HG03066 (cell line): ENCODE data around the gene SURF2.
"Not testable (repeated sequence)": the region's sequence is repeated elsewhere in the genome, so short reads cannot be mapped to it uniquely, and the experiment has no call there.

Experiments
- ATAC-seq: cut with Tn5 transposase; IDR thresholded peaks from one replicate; pipeline ENCODE4 v1.9.1; 2021; ENCODE audit warnings: low read depth; ENCODE audit not compliant: unreplicated experiment

The SURF2 gene

DNA sequence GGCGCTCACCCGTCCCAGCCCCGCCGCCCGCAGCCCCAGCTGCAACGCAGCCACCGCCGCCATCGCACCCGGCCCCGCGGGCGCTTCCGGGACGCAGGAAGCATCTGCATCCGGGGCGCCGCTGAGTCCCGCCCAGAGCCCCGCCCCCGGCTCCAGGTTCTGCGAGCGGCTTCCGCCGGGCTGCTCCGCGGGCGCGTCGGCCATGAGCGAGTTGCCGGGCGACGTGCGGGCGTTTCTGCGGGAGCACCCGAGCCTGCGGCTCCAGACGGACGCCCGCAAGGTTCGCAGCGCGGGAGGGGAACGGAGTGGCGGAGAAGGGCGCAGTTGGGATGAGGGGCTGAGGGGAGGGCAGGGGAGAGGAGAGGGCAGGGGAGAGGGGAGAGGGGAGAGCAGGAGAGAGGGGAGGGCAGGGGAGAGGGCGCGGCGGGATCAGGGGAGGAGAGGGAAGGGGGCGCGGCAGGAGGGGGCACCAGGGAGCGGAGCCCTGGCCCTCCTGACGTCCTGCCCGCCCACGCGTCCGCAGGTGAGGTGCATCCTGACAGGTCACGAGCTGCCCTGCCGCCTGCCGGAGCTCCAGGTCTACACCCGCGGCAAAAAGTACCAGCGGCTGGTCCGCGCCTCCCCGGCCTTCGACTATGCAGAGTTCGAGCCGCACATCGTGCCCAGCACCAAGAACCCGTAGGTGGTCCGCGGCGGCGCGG is at the start of gene SURF2, which contains the start of gene SURF1:
TSS of gene SURF2 (plus strand) at position 160 of the 701 bp plus-strand sequence. CDS start at position 203, 43 bp downstream.
TSS of gene SURF1 (minus strand) at position 97 of the 701 bp plus-strand sequence. CDS start at position 63, 34 bp downstream.
- peak; percentile 68 for ATAC-seq

DNA sequence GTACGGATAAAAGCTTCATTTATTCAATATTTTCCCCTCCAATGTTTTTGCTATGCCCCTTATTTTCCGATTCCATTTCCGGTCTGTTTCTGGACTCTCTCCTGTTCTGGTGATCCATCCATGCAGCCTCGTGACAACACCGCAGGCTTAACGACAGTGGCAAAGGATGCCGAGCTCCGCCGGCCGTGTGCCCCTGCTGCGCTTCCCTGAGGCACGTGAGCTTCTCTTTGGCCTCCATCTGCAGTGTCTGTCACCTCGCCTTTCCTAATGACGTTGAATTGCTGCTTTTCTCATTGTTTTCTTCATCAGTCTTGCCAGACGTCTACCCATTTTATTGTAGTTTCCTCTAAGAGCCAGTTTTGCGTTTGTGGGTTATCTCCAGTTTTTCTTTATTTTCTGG is 49.0 kb upstream of the SURF2 start:
- ATAC-seq: no peak

DNA sequence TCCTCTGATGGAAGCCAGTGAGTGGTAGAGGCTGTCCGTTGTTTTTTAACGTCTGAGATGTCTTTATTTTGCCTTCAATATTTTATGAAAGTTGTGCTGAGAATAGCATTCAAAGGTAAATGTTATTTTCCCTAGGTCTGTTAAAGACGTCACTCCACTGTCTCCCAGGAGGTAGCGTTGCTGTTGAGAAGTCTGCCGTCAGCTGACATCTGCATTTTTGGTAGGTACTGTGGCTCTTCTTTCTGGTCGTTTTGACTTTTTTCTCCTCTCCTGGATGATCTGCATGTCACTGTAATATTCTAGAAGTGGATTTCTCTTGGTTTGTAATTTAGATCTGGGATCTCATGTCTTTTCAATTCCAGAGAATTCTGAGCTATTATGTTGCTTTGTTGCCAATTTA is 46.7 kb upstream of the SURF2 start:
- no peak for ATAC-seq

DNA sequence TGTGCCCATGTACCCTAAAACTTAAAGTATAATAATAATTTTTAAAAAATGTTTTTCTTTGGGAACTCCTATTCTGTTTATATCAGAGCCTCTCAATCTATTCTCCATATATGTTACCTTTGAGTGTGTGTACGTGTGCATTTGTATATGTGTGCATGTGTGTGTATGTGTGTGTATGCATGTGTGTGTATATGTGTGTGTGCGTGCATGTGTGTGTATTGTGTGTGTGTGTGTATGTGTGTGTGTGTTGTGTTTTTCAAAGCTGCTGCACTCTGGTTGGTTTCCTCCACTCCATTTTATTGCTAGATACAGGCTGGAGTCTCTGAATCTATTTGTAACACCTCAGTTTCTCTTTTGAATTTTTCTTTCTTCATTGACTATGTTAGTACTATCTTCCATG is 40.4 kb upstream of the SURF2 start:
- no peak for ATAC-seq

DNA sequence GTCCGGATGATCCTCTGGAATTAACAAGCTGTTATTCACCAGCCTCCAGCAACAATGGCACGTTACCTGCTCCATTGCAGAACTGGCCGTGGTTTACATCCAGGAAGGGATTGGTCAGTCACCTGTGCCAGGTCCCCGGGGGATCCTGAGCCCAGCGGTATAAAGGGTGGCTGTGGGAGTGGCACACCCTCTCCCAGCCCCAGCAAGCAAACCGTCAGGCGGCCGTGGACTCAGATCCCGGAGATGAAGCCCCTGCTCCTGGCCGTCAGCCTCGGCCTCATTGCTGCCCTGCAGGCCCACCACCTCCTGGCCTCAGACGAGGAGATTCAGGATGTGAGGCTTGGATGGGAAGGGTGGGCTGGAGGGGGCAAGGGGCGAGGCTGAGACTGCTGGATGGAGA is 38.8 kb upstream of the SURF2 start:
- ATAC-seq: not testable (repeated sequence)

DNA sequence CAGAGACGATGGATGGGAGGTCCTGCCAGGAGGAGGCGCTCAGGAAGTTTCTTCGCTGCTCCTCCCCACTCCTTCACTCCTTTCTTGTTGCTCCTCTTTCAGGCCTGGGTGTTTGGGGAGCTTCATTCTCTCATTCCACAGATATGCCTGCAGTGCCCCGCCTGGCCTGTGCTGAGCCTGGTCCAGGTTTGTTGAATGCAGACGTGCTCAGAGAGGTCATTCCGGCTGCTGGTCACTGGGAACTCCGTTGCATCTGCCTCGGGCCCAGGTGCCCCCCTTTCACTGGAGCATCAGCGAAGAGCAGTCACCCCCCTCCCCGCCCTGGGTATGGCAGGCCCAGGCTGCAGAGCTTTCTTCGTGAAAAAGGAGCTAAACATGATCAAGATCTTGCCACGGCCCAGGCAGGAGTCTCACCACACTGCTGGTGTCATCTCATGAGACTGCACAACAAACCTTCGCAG is 35.9 kb upstream of the SURF2 start:
- ATAC-seq: no peak

DNA sequence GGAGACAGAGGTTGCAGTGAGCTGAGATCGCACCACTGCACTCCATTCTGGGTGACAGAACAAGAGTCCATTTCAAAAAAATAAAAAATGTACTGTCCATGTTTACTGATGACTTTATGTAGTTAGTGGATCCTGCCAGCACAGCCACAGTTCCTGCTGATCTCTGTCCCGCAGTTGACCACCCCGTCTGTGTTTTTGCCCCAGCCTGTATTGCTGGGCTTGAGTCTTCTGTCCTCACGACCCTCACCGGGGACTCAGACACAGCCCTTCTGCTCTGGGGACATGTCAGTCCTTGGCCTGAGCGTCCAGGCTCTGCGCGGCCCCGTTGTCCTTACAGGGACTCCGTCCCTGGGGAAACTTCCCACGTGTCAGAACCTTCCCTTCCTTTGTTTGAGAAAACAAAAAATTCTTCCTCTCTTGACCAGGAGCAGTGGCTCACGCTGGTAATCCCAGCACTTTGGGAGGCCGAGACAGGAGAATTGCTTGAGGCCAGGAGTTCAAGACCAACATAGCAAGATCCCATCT is 34.9 kb upstream of the SURF2 start:
- ATAC-seq: no peak

DNA sequence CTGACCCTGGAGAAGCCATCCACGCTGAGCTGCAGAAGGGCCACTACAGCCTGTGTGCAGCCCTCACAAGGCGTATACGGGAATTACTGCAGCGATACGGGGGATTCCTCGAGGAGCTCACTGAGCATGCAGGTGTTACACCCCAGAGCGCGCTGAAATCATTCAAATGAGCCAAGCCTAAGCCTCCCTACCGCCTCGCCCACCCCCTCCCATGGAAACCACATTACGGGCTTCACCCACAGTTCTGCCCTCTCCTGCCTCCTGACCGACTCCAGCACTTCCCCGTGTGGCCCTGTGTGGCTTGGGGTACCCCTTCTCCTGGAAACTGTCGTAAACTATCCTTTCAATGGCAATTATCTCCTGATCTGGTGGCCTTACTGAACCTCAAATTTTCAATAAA is 33.6 kb upstream of the SURF2 start:
- no peak for ATAC-seq

DNA sequence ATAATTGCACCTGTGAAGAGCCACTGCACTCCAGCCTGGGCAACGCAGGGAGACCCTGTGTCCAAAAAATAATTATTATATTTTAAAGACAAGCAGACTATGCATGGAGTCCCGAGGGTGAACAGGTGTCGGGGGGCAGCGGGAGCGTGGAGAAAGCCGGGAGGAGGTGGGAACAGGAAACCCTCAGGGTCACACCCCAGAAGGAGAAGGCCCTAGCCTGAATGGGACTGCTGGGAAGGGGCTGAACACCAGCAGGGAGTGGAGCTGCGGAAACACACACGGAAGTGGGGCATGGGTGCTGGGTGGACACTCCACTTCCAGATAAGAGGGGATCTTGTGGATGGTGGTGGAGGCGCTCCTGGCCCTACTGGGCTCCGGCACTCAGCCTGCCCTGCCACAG is 33.1 kb upstream of the SURF2 start:
- ATAC-seq: no peak

DNA sequence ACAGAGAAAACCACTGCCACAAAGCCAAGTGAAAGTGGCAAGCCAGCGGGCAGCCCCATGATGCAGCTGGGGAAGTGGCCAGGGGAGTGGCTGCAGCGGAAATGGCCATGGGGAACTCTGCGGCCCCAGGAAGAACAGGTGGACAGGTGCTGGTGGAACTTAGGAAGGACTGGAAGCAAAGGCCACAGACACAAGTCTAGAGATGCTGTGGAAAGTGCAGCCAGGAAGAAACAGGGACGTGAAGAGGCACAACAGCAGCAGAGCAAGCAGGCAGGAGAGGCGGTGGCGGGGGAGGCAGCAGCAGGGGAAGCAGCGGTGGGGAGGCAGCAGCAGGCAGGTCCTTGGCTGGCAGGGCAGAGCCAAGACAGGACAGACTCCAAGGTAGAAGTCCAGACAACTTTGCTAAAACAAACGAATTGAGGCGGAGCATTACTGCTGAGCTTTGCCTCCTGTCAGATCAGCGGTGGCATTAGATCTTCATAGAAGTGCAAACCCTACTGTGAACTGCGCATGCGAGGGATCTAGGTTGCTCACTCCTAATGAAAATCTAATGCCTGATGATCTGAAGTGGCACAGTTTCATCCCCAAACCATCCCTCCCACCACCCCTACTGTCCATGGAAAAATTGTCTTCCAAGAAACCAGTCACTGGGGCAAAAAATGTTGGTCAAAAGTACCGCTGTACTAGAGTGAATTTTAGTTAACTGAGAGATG is 32.2 kb upstream of the SURF2 start:
- ATAC-seq: no peak

DNA sequence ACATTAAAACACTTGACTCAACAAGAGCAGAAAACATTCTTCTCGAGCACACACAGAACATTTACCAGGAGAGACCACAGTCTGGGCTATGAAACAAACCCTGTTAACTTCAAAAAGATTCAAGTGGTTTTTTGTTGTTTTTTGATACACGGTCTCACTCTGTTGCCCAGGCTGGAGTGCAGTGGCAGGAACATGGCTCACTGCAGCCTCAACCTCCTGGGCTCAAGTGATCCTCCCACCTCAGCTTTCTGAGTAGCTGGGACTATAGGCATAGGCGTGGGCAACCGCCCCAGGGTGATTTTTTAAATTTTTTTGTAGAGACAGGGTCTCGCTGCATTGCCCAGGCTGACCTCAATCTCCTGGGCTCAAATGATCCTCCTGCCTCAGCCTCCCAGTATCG is 29.3 kb upstream of the SURF2 start:
- ATAC-seq: not testable (repeated sequence)

DNA sequence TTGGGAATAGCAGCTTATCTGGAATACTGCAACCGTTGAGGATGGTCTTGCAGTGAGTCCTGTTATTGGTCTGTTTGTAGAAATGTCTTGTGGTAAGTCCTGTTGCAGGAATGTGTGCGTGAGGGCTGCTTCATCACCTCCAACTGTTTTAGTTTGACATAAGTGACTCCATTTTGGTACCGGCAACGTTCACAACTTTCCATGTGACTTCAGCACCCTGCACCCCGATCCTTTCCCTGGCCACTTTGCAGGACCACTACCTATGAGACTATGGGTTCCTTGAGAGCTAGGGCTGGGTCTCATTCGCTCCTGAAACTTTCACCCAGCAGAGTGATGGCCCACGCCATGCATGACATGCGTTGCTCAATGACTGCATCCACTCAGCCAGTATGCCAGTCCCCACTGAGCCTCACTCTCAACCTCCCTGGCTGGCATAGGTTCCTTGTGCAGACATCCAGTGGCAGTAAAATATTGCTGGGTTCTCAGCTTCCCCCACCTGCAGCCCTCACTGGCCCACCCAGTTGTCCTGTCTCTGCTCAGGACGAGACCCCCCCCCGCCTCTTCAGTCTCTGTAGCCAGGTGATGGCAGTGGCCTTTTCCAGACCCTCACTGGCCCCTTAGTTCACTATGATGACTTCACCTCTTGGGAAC is 28.4 kb upstream of the SURF2 start:
- ATAC-seq: no peak

DNA sequence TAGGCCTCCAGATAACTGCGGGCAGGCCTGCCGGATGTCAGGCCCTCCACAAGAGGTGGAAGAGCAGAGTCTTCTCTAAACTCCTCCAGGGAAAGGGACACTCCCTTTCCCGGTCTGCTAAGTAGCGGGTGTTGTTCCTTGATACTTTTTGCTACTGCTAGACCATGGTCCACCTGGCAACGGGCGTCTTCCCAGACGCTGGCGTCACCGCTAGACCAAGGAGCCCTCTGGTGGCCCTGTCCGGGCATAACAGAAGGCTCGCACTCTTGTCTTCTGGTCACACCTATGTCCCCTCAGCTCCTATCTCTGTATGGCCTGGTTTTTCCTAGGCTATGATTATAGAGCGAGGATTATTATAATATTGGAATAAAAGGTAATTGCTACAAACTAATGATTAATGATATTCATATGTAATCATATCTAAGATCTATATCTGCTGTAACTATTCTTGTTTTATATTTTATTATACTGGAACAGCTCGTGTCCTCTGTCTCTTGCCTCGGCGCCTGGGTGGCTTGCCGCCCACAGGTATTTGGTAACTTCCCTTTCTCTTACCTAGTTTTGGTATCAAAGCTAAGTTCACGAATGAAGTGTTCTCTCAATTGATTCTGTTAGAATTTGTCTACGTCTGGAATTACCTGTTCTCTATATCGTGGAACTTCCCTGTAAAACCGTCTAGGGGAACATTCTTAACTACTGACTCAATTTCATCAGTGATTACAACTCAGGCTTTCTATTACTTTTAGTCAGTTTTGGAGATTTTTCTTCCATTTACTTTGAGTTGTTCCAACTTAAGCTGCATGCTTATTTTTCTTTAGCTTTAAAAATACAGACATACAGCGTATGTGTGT is 26.8 kb upstream of the SURF2 start:
- not testable (repeated sequence) for ATAC-seq

DNA sequence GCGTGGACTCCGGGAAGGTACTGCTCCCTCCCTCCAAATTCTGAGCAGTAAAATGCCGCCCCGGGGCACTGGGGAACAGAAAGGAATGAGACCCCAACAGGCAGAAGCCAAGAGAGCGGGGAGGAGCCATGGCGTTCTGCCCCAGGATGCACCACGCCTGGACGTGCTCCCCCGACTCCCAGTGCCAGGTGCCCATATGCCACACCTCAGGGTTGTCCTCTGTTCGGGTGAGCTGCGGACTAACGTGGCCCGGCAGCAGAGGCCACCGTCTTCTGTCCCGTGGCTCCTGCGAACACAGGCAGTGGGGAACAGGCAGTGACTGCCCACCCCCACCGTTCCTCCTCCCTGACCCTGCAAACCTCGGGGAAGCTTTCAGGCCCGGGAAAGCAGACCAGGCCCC is 25.1 kb upstream of the SURF2 start:
- no peak for ATAC-seq

DNA sequence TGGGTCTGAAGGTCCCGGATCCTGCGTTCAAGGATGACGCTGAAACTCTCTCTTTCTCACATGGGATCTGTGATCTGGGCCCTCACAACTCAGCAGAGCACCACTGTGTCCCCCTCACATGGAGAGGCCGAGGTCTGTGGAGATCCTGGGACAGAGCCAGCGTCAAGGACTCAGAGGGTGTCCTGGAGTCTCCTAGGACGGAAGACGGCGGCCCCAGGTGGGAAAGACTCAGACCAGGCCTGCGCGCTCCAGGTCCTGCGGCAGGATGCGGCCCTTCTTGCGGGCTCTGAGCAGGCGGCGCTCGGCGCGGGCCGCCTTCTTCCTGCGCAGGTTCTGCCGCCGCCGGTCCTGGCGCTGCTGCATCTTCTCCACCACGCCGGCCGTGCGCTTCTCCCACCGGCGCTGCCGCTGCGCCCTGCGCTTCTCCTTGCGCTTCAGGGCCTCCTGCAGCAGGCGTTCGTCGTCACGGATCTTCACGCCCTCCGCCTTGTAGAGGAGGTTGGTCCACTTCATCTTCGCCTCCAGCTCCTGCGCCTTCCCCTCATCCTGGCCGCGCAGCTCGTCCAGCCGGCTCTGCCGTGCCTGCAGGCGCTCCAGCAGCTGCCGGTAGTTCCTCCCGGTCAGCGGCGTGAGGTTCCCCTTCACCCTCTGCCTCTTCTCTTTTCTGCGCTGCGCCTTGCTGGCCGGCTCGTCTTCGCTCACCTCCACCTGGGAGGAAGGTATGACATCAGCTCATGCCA is 24.5 kb upstream of the SURF2 start:
- ATAC-seq: no peak

DNA sequence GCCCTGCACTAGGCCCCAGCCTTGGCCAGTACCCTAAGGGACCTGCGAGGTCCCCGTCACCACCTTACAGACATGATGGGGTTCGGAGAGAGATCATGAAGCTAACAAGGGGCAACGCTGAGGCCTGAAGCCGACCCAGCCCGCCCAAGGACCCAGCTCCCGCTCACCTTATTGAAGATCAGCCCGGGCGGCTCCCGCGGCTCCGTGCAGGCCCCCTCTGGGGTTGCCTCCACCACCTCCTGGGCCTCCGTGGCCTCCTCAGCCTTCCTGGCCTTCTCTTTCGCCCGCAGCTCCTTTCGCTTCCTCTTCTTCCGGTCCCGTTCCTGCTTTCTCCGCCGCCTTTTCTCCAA is 24.0 kb upstream of the SURF2 start:
- no peak for ATAC-seq

DNA sequence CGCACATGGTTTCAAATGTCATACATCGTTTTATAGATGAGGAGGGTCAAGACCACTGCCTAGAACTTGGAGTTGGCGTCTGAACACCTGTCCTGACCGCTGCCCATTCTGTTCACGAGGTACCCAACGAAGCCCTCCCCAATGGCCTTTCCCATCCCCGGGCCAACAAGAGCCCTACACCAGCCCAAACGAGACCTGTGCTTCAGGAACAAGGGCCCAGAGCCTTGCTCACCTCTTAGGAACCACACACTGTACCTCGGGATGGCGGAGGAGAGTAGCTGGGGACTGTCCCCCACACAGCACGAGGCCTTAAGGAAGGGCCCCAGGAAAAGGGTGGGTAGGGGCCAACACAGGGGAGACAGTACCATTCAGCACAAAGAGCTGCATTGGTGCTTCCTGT is 23.3 kb upstream of the SURF2 start:
- no peak for ATAC-seq

DNA sequence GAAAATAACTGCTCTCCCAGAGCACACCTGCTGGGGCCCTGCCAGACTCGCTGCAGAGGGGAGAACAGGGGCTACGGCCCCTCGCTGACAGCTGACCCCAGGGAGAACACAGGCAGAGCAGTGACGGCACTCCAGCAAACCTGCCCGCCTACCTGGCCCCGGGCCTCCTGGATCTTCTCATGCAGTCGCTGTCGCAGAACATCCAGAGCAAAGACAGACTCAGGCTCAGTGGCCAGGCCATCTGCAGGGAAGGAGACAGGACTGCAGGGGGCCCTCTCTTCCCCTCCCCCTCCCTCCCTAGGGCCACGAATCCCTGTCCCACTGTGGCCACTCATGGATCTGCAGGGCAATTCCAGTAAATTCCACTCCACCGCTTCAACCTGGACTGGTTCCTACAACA is 22.8 kb upstream of the SURF2 start:
- ATAC-seq: no peak

DNA sequence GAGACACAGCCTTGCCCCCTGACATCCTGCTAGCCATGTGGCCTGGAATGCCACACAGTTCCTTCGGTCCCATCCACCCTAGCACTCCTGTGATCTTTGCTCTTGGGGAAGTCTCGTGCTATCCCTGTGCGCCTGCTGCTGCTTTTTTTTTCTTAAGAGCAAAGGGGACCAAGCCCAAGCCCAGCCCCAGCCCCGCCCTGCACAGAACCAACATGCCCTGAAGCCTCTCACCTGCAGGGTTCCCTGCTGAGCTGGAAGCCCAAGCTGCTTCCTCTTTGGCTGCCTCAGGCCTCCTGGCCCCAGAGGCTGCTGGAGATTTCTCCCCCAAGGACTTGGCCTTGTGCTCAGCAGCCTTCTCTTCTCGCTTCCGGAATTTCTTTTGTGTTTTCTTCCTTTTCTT is 22.2 kb upstream of the SURF2 start:
- no peak for ATAC-seq

DNA sequence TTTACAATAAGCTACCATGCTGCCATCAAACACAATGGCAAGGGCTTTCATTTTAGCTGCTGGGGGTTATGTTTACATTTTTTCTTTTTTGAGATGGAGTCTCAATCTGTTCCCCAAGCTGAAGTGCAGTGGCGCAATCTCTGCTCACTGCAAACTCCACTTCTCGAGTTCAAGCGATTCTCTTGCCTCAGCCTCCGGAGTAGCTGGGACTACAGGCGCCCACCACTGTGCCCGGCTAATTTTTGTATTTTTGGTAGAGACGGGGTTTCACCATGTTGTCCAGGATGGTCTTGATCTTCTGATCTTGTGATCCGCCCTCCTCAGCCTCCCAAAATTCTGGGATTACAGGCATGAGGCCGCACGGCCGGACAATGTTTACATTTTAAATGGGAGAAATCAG is 21.5 kb upstream of the SURF2 start:
- ATAC-seq: not testable (repeated sequence)
